Measurements from ENCODE around the gene COL23A1. TPM values are rescaled to one million over a fixed set of nuclear protein-coding genes. Genes with fewer than 3 reads are reported as not detected.
"Not testable (repeated sequence)": the region's sequence is repeated elsewhere in the genome, so short reads cannot be mapped to it uniquely, and the experiment has no call there.

Gene COL23A1
- total RNA-seq, 2 experiments from 2014 or later, result 0.21 to 0.22 TPM

DNA sequence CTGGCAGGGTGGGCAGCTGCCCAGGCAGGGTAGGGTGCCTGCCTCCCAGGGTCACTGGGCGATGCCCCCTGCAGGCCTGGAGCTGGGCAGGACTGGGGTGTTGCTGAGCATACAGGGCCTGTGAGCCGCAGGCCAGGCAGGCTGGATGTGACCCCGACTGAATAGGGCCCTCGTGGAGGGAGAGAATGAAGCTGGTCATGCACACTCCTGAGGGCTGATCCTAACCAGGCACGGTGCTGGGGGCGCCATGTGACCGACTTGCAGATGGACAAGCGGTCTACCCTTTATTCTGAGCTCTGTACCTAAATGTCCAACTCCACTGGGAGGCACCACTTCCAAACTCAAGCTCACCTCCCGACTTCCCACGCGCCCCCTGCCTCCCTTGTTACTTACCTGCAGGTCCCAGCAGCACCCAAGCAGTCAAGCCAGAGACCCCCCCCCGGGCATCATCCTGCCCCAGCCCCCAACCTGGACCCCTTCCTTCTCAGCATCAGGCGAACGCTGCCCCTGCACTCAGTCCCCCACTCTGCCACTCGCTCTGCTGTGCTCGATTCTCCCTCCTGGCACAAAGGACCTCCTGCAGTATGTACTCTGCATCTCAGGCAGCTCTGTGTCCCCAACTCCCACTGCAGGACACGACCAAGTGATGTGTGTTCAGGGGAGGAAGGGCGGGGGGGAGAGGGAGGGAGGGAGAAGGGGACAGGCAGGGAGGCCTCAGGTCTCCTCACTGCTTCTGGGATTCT is 280.8 kb downstream of the COL23A1 start:
- Mint-ChIP-seq H3K4me1 (no peaks in the 10 kb centered on the region), H3K36me3 (no peaks in the 10 kb centered on the region), H3K27me3 (no peaks in the 10 kb centered on the region), H3K4me3 (no peak overlapping the region), H3K9me3 (no peaks in the 10 kb centered on the region), H3K27ac (no peak overlapping the region)
- no peak for DNase-seq

DNA sequence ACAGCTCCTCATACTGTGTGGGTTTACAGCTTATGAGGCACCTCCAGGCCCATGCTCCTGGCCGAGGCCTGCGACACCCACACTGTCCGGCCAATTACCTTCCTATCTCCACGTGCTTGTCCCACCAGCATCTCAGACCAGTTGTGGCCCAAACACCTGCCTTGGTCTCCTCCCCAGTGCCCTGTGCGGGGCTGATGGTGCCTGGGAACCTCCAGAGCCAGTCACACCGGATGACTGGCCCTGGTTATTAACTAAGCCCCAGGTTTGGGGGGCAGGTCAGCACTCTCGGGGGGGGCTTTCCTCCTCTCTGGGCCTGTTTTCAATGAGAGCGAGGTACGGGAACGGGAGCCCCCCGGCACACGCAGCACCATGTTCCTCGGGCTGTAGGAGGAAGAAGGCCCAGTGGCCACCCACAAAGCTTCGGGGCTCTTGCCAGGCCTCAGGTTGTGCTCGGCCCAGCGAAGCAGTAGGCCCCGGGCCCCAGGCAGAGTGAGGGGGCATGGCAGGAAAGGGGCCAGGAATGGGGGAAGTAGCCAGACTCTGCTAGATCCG is 281.6 kb downstream of the COL23A1 start:
- no peak for DNase-seq

GRCh38 chr5:178307267-178308045 is 282.7 kb downstream of the COL23A1 start:
- Mint-ChIP-seq H3K27me3 (no peaks in the 10 kb centered on the region), H3K4me1 (no peaks in the 10 kb centered on the region), H3K27ac (no peak overlapping the region), H3K4me3 (no peak overlapping the region), H3K36me3 (no peaks in the 10 kb centered on the region), H3K9me3 (no peaks in the 10 kb centered on the region)
- no peak for DNase-seq

More for the DNA sequence above, 281.6 kb downstream of the COL23A1 start:
- Mint-ChIP-seq H3K4me3 (no peak overlapping the region), H3K36me3 (no peaks in the 10 kb centered on the region), H3K27me3 (no peaks in the 10 kb centered on the region), H3K9me3 (no peaks in the 10 kb centered on the region), H3K4me1 (no peaks in the 10 kb centered on the region), H3K27ac (no peak overlapping the region)

GRCh38 chr5:178306430-178307225 is 283.6 kb downstream of the COL23A1 start:
- no peak overlapping the region for H3K27ac Mint-ChIP-seq
- no peaks in the 10 kb centered on the region for H3K36me3 Mint-ChIP-seq
- no peaks in the 10 kb centered on the region for H3K27me3 Mint-ChIP-seq
- no peaks in the 10 kb centered on the region for H3K4me1 Mint-ChIP-seq
- H3K4me3 Mint-ChIP-seq, result no peak overlapping the region
- no peak for DNase-seq
- H3K9me3 Mint-ChIP-seq, result no peaks in the 10 kb centered on the region

- no peak overlapping the region for H3K4me3 Mint-ChIP-seq
- no peaks in the 10 kb centered on the region for H3K27me3 Mint-ChIP-seq
- no peaks in the 10 kb centered on the region for H3K36me3 Mint-ChIP-seq
- H3K9me3 Mint-ChIP-seq, result peaks cover 2% of the 10 kb centered on the region
- DNase-seq, result no peak
- no peak overlapping the region for H3K27ac Mint-ChIP-seq
- no peaks in the 10 kb centered on the region for H3K4me1 Mint-ChIP-seq
Observed at GRCh38 chr5:178305801-178306200, 284.4 kb downstream of the COL23A1 start.

- Mint-ChIP-seq H3K27ac (no peak overlapping the region), H3K4me3 (no peak overlapping the region), H3K4me1 (no peaks in the 10 kb centered on the region), H3K27me3 (no peaks in the 10 kb centered on the region), H3K9me3 (peaks cover 2% of the 10 kb centered on the region), H3K36me3 (no peaks in the 10 kb centered on the region)
- no peak for DNase-seq
Observed at GRCh38 chr5:178304761-178305645, 285.2 kb downstream of the COL23A1 start.

- no peak for DNase-seq
- Mint-ChIP-seq H3K4me1 (no peaks in the 10 kb centered on the region), H3K4me3 (no peak overlapping the region), H3K36me3 (no peaks in the 10 kb centered on the region), H3K9me3 (peaks cover 2% of the 10 kb centered on the region), H3K27me3 (no peaks in the 10 kb centered on the region), H3K27ac (no peak overlapping the region)
Observed at GRCh38 chr5:178304016-178304415, 286.2 kb downstream of the COL23A1 start.

GRCh38 chr5:178302321-178302720 is 287.9 kb downstream of the COL23A1 start:
- H3K4me1 Mint-ChIP-seq, H3K27me3 Mint-ChIP-seq, H3K9me3 Mint-ChIP-seq, H3K36me3 Mint-ChIP-seq, DNase-seq, H3K27ac Mint-ChIP-seq, H3K4me3 Mint-ChIP-seq: not testable (repeated sequence)

DNA sequence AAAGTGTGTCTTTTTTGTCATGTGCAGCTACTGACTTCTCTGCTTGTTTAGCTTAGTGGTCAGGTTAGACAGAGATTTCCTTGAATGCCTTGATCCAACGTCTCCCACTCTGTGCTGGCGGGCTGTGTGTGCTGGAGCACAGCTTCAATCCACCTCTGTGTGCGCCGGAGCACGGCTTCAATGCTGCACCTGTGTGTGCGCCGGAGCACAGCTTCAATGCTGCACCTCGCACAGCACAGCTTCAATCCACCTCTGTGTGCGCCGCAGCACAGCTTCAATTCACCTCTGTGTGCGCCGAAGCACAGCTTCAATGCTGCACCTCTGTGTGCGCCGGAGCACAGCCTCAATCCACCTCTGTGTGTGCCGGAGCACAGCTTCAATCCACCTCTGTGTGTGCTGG is 288.6 kb downstream of the COL23A1 start:
- peaks cover 2% of the 10 kb centered on the region for H3K9me3 Mint-ChIP-seq
- no peak overlapping the region for H3K27ac Mint-ChIP-seq
- no peaks in the 10 kb centered on the region for H3K36me3 Mint-ChIP-seq
- H3K4me1 Mint-ChIP-seq, result no peaks in the 10 kb centered on the region
- DNase-seq, result no peak
- no peak overlapping the region for H3K4me3 Mint-ChIP-seq
- no peaks in the 10 kb centered on the region for H3K27me3 Mint-ChIP-seq

DNA sequence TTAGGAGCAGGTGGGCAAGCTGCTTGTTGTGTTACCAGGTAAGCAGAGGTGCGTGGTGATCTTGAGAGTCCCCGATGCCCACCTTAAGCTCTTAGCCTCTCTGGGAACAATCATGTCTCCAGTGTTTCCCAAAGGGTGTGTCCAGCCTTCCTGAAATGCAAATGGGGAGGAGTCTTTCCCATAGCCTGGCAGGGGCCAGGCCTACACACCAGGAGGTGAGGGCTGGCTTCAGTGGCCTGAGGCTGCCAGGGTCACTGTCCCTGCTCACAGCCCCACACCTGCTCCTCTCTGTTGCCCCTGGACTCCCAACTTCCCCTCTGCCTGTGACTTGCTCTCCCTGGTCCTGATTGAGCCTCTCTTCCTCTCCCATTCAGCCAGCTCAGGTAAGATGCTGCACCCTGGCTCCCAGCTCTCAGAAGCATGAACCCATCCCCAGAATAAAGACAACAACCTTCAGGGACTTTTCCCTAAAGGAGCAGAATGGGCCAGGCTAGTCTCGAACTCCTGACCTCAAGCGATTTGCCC is 291.8 kb downstream of the COL23A1 start:
- Mint-ChIP-seq H3K27ac (no peak overlapping the region), H3K9me3 (peaks cover 5% of the 10 kb centered on the region), H3K4me1 (no peaks in the 10 kb centered on the region), H3K27me3 (no peaks in the 10 kb centered on the region), H3K36me3 (no peaks in the 10 kb centered on the region), H3K4me3 (no peak overlapping the region)
- DNase-seq, result no peak

- DNase-seq, result no peak
- Mint-ChIP-seq H3K27ac (no peak overlapping the region), H3K9me3 (peaks cover 5% of the 10 kb centered on the region), H3K4me1 (no peaks in the 10 kb centered on the region), H3K27me3 (no peaks in the 10 kb centered on the region), H3K36me3 (no peaks in the 10 kb centered on the region), H3K4me3 (no peak overlapping the region)
Observed at GRCh38 chr5:178297751-178298150, 292.4 kb downstream of the COL23A1 start.

GRCh38 chr5:178296066-178296465 is 294.1 kb downstream of the COL23A1 start:
- H3K27me3 Mint-ChIP-seq, result no peaks in the 10 kb centered on the region
- H3K36me3 Mint-ChIP-seq, result no peaks in the 10 kb centered on the region
- no peak for DNase-seq
- no peaks in the 10 kb centered on the region for H3K4me1 Mint-ChIP-seq
- peaks cover 5% of the 10 kb centered on the region for H3K9me3 Mint-ChIP-seq
- H3K4me3 Mint-ChIP-seq, result no peak overlapping the region
- no peak overlapping the region for H3K27ac Mint-ChIP-seq

- H3K27me3 Mint-ChIP-seq, result no peaks in the 10 kb centered on the region
- H3K9me3 Mint-ChIP-seq, result peaks cover 3% of the 10 kb centered on the region
- no peaks in the 10 kb centered on the region for H3K36me3 Mint-ChIP-seq
- no peaks in the 10 kb centered on the region for H3K4me1 Mint-ChIP-seq
- H3K27ac Mint-ChIP-seq, result no peak overlapping the region
- no peak for DNase-seq
- no peak overlapping the region for H3K4me3 Mint-ChIP-seq
Observed at GRCh38 chr5:178295589-178295988, 294.6 kb downstream of the COL23A1 start.

- Mint-ChIP-seq H3K4me1 (no peaks in the 10 kb centered on the region), H3K9me3 (peaks cover 3% of the 10 kb centered on the region), H3K4me3 (no peak overlapping the region), H3K27me3 (no peaks in the 10 kb centered on the region), H3K27ac (no peak overlapping the region), H3K36me3 (no peaks in the 10 kb centered on the region)
- no peak for DNase-seq
Observed at GRCh38 chr5:178293815-178294214, 296.4 kb downstream of the COL23A1 start.

Data from activated naive CD8-positive, alpha-beta T cell treated with anti-CD3 and anti-CD28 coated beads for 36 hours (primary cell).